GM19193 (cell line): ENCODE results near the gene METTL1.

ENCODE experiments used
- POLR2A ChIP-seq: IDR thresholded peaks from 4 replicates; pipeline ENCODE4 v1.6.1; 2011; ENCODE audit not compliant: insufficient read depth, insufficient read length; ENCODE audit errors: extremely low read depth

The METTL1 gene

GRCh38 chr12:57802607-57803006, 30.7 kb upstream of the METTL1 start:
- no peak for TF ChIP-seq POLR2A

- no peak for TF ChIP-seq POLR2A
Measured at GRCh38 chr12:57800965-57801364, 29.1 kb upstream of the METTL1 start.

- TF ChIP-seq POLR2A, result no peak
Measured at GRCh38 chr12:57797933-57798332, 26.0 kb upstream of the METTL1 start.

GRCh38 chr12:57796996-57797395, 25.1 kb upstream of the METTL1 start:
- no peak for TF ChIP-seq POLR2A

- TF ChIP-seq POLR2A, result no peak
Measured at GRCh38 chr12:57795354-57795753, 23.4 kb upstream of the METTL1 start.

- no peak for TF ChIP-seq POLR2A
Measured at GRCh38 chr12:57793920-57794319, 22.0 kb upstream of the METTL1 start.

GRCh38 chr12:57783861-57784260, 12.0 kb upstream of the METTL1 start:
- no peak for TF ChIP-seq POLR2A

GRCh38 chr12:57783466-57783801, 11.5 kb upstream of the METTL1 start:
- TF ChIP-seq POLR2A, result no peak

- peak; percentile 96 for TF ChIP-seq POLR2A
Measured at GRCh38 chr12:57782608-57783465, 10.9 kb upstream of the METTL1 start, which contains the start of gene TSFM. Gene TSFM, plus strand, starts transcription at chr12:57782787. Its CDS starts 15 bp downstream, at chr12:57782802.

- no peak for TF ChIP-seq POLR2A
Measured at GRCh38 chr12:57782243-57782607, 10.3 kb upstream of the METTL1 start.

GRCh38 chr12:57781801-57782200, 9.9 kb upstream of the METTL1 start:
- TF ChIP-seq POLR2A, result no peak

- no peak for TF ChIP-seq POLR2A
Measured at GRCh38 chr12:57781244-57781643, 9.3 kb upstream of the METTL1 start.

- no peak for TF ChIP-seq POLR2A
Measured at GRCh38 chr12:57780284-57780897, 8.5 kb upstream of the METTL1 start.

- TF ChIP-seq POLR2A, result no peak
Measured at GRCh38 chr12:57779736-57780135, 7.8 kb upstream of the METTL1 start.

GRCh38 chr12:57777911-57778310, 6.0 kb upstream of the METTL1 start:
- TF ChIP-seq POLR2A, result no peak

- TF ChIP-seq POLR2A, result no peak
Measured at GRCh38 chr12:57777367-57777766, 5.5 kb upstream of the METTL1 start.
